Measurements from ENCODE around the gene SLIT3.

The SLIT3 gene

DNA sequence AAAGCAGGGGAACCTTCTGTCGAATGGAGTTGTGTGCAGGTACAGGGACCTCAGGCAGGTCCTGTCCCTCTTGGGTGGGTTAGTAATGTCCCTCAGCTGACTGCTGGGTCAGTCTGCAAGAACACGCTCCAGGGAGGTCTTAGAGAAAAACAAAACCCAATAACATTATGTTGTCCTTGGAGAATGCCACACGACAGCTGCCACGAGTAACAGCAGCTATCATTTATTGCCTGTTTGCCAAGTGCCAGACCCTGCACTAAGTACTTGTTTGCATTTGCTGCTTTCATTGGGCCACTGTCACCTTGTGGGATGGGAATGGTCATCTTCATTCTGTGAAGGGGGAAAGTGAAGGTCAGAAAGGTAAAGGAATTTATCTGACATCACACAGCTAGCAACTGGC, 310.3 kb downstream of the SLIT3 start:
- peaks cover 11% of the 10 kb centered on the region for H3K4me1 Mint-ChIP-seq
- H3K27me3 Mint-ChIP-seq: peaks cover 21% of the 10 kb centered on the region
- no peaks in the 10 kb centered on the region for H3K9me3 Mint-ChIP-seq
- H3K36me3 Mint-ChIP-seq: no peaks in the 10 kb centered on the region
- H3K4me3 Mint-ChIP-seq: no peak overlapping the region
- no peak overlapping the region for H3K27ac Mint-ChIP-seq
- no peak for ATAC-seq

DNA sequence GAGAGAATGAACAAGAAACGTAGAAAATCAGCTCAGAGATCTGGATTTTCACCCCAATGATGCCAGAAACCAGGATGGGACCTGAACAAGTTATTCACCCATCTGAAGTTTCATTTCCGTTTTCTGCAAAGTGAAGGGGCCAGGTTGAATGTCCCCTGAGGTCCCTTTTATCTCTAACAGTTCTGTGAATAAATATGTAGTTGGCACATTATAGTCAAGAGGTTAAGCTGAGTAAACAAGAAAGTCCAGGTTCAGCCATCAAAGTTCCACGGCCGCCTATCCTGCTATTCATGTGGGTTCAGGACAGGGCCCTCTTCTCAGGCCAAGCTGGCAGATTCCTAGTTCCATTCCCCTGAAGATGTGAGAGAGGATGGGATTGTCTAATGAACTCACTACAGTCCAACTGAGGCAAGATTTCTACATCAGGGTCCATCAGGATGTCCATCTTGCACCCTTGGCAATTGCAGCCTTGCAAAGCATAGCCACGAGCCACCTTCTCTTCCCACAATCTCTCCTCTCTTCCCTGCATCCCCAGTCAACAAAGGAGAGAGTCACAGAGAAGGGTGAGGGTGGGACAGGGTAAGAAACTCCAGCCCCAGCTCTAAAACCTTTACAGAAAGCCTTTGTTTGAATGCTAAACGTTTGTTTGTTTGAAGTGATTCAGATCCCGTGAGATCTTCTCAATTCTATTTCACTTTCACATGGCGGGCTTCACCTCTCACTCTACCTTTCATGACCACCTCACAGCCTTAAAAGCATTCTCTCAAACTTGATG, 311.0 kb downstream of the SLIT3 start:
- peaks cover 11% of the 10 kb centered on the region for H3K4me1 Mint-ChIP-seq
- H3K4me3 Mint-ChIP-seq: no peak overlapping the region
- H3K9me3 Mint-ChIP-seq: no peaks in the 10 kb centered on the region
- no peaks in the 10 kb centered on the region for H3K36me3 Mint-ChIP-seq
- no peak overlapping the region for H3K27ac Mint-ChIP-seq
- ATAC-seq: no peak
- H3K27me3 Mint-ChIP-seq: peaks cover 21% of the 10 kb centered on the region

DNA sequence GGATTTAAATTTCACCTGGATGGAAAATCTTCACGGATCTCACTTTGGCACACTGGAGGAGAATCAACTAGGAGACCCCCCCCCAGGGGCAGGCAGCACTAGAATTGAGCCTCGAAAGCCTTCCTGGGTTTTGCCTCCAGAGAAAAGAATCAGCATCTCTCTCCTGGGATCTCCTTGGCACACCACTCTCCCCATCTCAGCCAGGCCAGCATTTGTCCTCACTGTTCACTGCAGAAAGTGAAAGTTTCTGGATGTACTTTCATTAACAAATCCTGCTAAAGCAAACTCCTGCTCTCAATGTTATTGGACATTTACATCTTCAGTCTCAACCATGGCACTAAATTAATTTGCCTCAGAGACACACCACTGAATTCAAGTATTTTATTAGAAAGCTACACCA, 312.2 kb downstream of the SLIT3 start:
- Mint-ChIP-seq H3K4me1 (peaks cover 11% of the 10 kb centered on the region), H3K9me3 (no peaks in the 10 kb centered on the region), H3K27ac (no peak overlapping the region), H3K27me3 (peaks cover 21% of the 10 kb centered on the region), H3K36me3 (no peaks in the 10 kb centered on the region), H3K4me3 (no peak overlapping the region)
- ATAC-seq: no peak

DNA sequence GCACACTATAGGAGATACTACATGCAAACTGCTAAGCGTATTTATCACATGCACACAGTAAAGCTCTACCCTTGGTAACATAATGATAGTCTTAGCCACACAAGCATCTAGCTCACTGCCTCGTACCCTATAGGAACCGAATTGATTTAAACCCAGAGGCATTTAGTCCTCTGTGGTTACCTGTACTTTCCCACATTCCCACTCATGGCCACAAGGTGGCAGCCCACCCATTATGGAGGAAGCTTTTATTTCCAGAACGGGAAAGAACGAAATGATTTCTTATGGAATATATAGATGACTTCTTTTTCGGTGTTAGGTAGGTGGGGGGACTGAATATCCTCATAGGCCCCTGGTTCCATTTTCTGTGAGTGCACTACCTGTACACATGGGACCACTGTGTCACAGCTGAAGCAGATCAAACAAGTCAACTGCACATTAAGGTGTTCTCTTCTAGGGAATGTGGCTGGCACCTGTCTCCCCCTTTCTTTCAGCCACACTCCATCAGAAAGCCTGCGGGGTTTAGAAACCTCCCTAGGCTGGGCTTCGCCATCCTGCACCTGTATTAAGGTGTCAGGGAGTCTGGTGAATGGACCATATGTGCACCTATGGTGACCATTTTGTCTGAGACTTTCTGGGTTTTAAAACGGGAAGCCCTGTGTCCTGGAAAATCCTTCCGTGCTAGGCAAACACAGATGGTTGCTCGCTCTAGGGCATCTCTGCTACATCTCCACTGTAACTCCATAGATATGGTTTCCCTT, 313.2 kb downstream of the SLIT3 start:
- no peaks in the 10 kb centered on the region for H3K36me3 Mint-ChIP-seq
- H3K9me3 Mint-ChIP-seq: no peaks in the 10 kb centered on the region
- H3K4me3 Mint-ChIP-seq: no peak overlapping the region
- peaks cover 11% of the 10 kb centered on the region for H3K4me1 Mint-ChIP-seq
- no peak overlapping the region for H3K27ac Mint-ChIP-seq
- H3K27me3 Mint-ChIP-seq: peaks cover 21% of the 10 kb centered on the region
- no peak for ATAC-seq

DNA sequence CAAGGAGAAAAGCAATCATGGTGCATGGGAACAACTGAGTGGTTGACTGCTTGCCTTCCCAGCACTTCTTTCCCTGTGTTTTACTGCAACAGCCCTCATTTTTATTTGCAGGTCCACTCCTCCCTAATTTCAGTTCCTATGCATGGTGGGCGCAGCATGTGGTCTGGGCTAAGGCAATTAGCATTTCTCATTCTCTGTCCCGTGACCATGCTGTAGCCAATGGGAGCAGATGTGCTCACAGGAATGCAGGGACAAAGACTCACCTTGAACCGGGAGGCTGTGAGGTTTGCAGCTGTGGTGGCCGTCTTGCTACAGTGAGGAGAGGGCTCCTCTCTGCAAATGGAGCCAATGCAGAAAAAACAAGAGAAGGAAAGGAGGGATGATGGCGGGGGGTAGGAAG, 315.5 kb downstream of the SLIT3 start:
- Mint-ChIP-seq H3K4me3 (no peak overlapping the region), H3K36me3 (no peaks in the 10 kb centered on the region), H3K27me3 (peaks cover 21% of the 10 kb centered on the region), H3K27ac (no peak overlapping the region), H3K9me3 (no peaks in the 10 kb centered on the region), H3K4me1 (peaks cover 11% of the 10 kb centered on the region)
- ATAC-seq: no peak

DNA sequence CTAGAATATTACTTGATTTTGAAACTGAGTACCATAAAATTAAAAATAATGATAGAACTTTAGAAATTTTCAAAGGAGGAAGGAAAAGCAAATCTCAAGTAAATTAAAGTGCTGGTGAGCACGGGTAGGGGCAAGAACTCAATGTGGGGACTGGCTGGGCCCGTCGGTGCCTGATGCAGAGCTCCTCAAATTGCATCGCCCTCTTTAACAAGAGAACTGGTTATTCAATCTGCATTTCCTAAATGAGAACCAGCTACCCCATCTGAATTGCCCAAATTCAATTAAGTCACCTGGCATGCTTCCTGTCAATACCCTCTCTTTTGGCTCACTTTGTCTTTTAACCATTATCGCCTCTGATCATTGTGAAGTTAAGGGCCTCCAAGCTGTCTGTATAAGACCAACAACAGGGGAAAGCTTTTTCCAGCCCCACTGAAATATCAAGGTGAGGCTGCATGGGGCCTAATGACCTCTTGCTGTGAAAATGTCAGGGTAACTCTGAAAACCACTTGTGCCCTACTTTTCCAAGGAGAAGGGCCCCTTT, 316.7 kb downstream of the SLIT3 start:
- Mint-ChIP-seq H3K27ac (no peak overlapping the region), H3K4me3 (no peak overlapping the region), H3K27me3 (peaks cover 21% of the 10 kb centered on the region), H3K36me3 (no peaks in the 10 kb centered on the region), H3K9me3 (no peaks in the 10 kb centered on the region), H3K4me1 (peaks cover 2% of the 10 kb centered on the region)
- no peak for ATAC-seq

DNA sequence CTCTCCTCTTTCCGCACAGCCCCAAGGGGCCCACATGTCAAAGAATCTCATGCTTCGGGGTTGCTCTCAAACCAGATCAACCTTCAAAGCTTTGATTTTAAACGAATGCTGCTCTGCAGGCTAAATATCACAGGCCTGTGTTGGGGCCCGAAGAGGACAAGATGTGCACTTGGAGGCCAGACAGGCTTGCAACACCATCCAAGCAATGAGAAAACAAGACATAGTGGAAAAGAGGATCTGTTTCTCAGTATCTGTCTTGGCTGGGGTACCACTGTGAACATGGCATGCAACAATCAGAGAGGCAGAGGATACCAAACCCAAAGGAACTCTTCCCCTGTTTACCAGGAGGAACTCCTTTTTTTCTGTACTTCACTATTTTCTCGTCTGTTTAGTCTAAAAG, 321.8 kb downstream of the SLIT3 start:
- no peak for ATAC-seq
- Mint-ChIP-seq H3K27ac (no peak overlapping the region), H3K27me3 (peaks cover 20% of the 10 kb centered on the region), H3K9me3 (no peaks in the 10 kb centered on the region), H3K4me3 (no peak overlapping the region), H3K4me1 (no peaks in the 10 kb centered on the region), H3K36me3 (no peaks in the 10 kb centered on the region)

DNA sequence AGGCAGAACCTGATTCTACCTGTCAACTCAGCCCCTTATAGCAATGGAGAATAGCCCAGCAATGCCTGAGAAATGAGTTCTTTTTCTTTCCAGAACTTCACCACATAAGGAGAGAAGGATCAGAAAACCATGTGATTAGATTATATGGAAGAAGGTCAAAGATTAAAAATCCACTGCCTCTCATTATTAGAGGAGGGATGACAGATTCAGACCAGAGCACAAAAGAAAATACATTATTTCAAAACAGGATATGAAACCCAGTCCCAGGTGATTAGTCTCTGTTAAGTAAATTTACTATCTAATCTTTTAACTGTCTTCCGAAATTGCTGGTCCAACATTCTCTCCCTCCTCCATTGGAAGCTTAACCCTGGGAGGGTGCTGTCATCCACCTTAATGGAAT, 322.4 kb downstream of the SLIT3 start:
- no peak for ATAC-seq
- no peak overlapping the region for H3K4me3 Mint-ChIP-seq
- H3K9me3 Mint-ChIP-seq: no peaks in the 10 kb centered on the region
- no peaks in the 10 kb centered on the region for H3K4me1 Mint-ChIP-seq
- no peaks in the 10 kb centered on the region for H3K36me3 Mint-ChIP-seq
- no peak overlapping the region for H3K27ac Mint-ChIP-seq
- H3K27me3 Mint-ChIP-seq: peaks cover 25% of the 10 kb centered on the region

DNA sequence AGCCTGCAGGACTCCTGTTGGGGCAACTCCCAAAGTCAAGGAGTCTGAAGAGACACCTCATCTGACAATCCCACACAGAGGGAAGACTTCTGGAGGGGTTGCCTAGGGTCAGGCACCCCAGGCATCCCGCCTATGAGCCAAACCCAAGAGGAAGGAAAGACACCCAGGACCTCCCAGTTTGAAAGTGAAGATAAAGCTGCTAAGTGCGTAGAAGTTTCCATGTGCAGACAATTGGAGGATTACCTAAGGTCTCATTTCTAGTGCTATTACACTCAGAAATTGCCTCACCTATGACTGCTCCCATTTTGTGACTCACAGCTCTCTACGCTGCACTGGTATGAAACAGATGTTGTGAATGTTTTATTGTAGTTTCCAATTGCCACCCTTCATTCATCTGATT, 322.9 kb downstream of the SLIT3 start:
- Mint-ChIP-seq H3K4me3 (no peak overlapping the region), H3K27me3 (peaks cover 29% of the 10 kb centered on the region)
- no peak for ATAC-seq

DNA sequence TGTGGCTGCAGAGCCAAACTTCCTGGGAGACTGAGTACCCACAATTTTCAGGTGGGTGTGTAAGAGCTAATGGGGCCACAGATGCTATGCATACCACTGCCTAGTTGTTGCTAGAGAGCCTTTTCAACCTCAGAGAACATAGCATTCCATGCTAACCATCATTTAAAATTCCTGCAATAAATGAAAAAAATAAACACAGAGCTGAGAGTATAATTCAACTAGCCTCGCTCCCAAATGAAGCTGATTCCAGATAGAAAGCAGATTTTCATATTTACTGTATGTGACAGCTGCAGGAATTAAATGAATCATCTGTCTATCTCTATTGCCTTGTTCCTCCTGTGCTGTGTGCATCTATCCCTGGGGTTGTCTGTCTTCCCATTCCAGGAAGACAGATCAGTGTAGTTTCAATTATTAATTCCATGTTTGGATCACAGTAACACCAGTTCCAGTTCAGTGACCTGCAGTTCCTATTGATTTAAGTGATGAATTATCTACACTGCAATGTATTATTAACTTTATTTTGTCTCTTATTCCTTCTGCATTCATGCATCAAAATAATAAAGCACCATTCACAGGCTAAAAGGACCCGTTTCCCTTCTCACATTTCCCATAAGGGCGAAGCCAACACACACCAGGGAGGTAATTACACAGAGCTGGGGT, 324.5 kb downstream of the SLIT3 start:
- Mint-ChIP-seq H3K9me3 (no peaks in the 10 kb centered on the region), H3K4me1 (no peaks in the 10 kb centered on the region), H3K27me3 (peaks cover 38% of the 10 kb centered on the region), H3K4me3 (no peak overlapping the region), H3K27ac (no peak overlapping the region), H3K36me3 (no peaks in the 10 kb centered on the region)
- no peak for ATAC-seq

More for the DNA sequence above, 322.9 kb downstream of the SLIT3 start:
- Mint-ChIP-seq H3K4me1 (no peaks in the 10 kb centered on the region), H3K9me3 (no peaks in the 10 kb centered on the region), H3K27ac (no peak overlapping the region), H3K36me3 (no peaks in the 10 kb centered on the region)

DNA sequence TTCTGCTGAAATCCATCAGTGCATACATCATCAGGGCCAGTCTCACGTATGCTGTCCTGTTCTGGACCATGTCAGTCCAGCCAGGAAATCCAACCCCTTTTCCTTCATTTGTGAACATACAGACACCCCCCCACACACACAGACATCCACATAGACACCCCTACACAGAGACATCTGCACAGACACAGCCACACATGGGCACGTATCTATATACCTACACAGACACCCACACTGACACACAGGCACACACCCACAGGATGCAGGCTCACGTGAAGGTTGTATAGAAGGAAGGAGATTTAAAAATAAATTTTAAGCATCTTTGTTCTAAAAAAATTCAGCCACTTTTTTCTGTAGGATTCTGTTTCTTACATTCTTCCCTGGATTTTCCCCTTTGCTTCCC, 325.6 kb downstream of the SLIT3 start:
- H3K27me3 Mint-ChIP-seq: peaks cover 39% of the 10 kb centered on the region
- no peak overlapping the region for H3K27ac Mint-ChIP-seq
- H3K4me1 Mint-ChIP-seq: no peaks in the 10 kb centered on the region
- H3K36me3 Mint-ChIP-seq: no peaks in the 10 kb centered on the region
- H3K9me3 Mint-ChIP-seq: no peaks in the 10 kb centered on the region
- no peak for ATAC-seq
- H3K4me3 Mint-ChIP-seq: no peak overlapping the region

DNA sequence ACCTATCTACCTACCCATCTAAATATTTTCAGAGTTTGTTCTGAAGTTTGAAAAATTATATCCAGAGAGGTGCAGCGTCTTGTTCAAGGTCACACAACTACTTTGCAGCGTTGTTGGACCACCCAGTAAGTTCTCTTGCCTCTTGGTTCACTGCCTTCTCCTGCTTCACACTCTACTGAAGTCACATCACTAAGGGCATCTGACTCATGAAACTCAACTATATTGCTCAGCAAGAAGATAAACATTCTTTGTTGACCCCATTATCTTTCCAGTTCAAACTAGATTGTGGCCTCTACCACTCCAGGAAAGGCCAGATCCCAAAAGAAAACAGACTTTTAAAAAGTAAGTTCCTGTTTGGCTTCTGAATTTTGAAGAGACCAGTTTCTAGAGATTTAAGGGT, 326.9 kb downstream of the SLIT3 start:
- Mint-ChIP-seq H3K4me1 (no peaks in the 10 kb centered on the region), H3K9me3 (no peaks in the 10 kb centered on the region), H3K36me3 (no peaks in the 10 kb centered on the region), H3K4me3 (no peak overlapping the region), H3K27me3 (peaks cover 39% of the 10 kb centered on the region), H3K27ac (no peak overlapping the region)
- no peak for ATAC-seq

DNA sequence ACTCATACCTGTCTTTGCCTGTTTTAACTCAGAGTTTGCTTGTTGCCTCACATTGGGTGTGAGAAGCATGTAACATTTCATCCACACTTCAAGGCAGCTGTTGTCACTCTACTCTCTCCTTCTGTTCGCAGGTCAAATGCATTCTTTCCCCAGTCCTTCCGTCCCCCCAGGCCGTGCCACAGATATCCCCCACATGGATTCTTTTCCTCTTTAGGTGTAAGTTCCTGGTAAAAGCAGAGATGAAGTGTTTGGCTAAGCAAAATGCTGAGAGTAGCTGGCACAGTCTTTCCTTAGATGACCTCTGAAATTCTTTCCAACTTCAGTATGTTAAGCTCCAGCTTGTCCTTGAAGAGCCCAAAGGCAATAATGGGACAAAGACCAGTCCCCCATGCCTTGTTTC, 328.2 kb downstream of the SLIT3 start:
- no peaks in the 10 kb centered on the region for H3K36me3 Mint-ChIP-seq
- no peak for ATAC-seq
- no peaks in the 10 kb centered on the region for H3K4me1 Mint-ChIP-seq
- peaks cover 3% of the 10 kb centered on the region for H3K9me3 Mint-ChIP-seq
- no peak overlapping the region for H3K27ac Mint-ChIP-seq
- no peak overlapping the region for H3K4me3 Mint-ChIP-seq
- peaks cover 49% of the 10 kb centered on the region for H3K27me3 Mint-ChIP-seq

DNA sequence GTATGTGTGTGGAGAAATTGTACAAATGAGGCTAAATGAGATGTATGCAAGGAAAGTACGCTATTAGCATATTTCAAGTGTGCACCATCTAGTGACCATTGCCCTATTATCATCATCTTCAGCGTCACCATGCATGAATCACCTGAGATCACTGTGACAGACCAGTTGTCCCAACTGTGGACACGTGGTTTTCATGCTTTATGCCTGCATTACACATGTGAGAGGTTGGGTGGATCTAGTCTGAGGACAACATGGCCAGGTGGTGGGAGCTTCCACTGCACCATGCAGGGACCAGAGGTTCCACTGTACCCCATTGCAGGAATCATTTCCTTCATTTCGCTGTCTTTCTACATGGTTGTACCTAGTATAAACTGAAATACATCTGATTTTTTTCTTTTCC, 329.8 kb downstream of the SLIT3 start:
- no peaks in the 10 kb centered on the region for H3K36me3 Mint-ChIP-seq
- no peak for ATAC-seq
- no peaks in the 10 kb centered on the region for H3K4me1 Mint-ChIP-seq
- no peak overlapping the region for H3K27ac Mint-ChIP-seq
- H3K9me3 Mint-ChIP-seq: peaks cover 3% of the 10 kb centered on the region
- H3K27me3 Mint-ChIP-seq: peaks cover 48% of the 10 kb centered on the region
- H3K4me3 Mint-ChIP-seq: no peak overlapping the region

DNA sequence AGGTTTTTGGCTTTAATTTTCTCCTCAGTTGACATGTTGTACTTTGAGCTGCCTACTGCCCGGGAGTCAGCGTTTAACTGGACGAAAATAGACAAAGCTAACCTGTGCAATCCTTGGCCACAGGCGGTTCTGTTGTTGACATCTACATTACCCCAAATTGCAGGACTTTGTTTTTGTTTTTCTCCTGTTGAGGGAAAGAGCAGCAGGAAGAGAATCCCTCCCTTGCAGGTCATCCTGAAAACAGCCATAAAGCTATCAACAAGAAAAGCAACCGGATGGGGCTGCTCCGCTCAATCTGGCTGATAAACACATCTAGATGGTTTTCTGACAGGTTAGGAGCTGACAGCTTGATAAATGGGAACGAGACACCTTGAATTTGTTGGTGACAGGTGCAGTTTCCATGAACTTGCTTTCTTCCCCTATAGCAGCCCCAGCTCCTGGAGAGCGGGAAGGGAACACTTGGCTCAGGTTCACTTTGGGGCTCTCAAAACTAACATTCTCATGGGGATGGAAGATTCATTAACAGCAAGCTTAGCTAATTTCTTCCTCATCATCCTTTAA, 331.5 kb downstream of the SLIT3 start:
- no peak for ATAC-seq
- Mint-ChIP-seq H3K36me3 (no peaks in the 10 kb centered on the region), H3K27ac (no peak overlapping the region), H3K27me3 (peaks cover 32% of the 10 kb centered on the region), H3K9me3 (peaks cover 3% of the 10 kb centered on the region), H3K4me1 (no peaks in the 10 kb centered on the region), H3K4me3 (no peak overlapping the region)

Measured in stimulated activated memory B cell treated with anti-CD40 and anti-IgM and Interleukin-4, amounts not matched to agents 10 μg/mL and 1 μg/mL and 100 μg/mL, for 72 hours (primary cell).